Stimulated activated CD4-positive, alpha-beta T cell treated with anti-CD3 and anti-CD28 coated beads, Interleukin-12 subunit alpha, Interleukin-12 subunit beta, amount 100 ng/mL, for 24 hours (primary cell): ENCODE data around the gene CEACAM18.
"Not testable (repeated sequence)": the region's sequence is repeated elsewhere in the genome, so short reads cannot be mapped to it uniquely, and the experiment has no call there.

Experiments used
- DNase-seq, 2 experiments: peaks; one replicate each; pipeline ENCODE4 v3.0.0-alpha.2; 2020; ENCODE audit warnings: low read depth in 2 of 2

The CEACAM18 gene

GRCh38 chr19:51461723-51462161 is 16.6 kb upstream of the CEACAM18 start:
- no peak for DNase-seq

- no peak for DNase-seq
These were observed 16.1 kb upstream of the CEACAM18 start for GRCh38 chr19:51462276-51462675.

GRCh38 chr19:51462681-51463080 is 15.7 kb upstream of the CEACAM18 start:
- no peak for DNase-seq

- DNase-seq, result not testable (repeated sequence)
These were observed 14.3 kb upstream of the CEACAM18 start for GRCh38 chr19:51463976-51464581.

GRCh38 chr19:51466723-51467122 is 11.6 kb upstream of the CEACAM18 start:
- no peak for DNase-seq

- no peak for DNase-seq
These were observed 10.3 kb upstream of the CEACAM18 start for GRCh38 chr19:51467864-51468544.

GRCh38 chr19:51468545-51468920 is 9.8 kb upstream of the CEACAM18 start:
- no peak for DNase-seq

GRCh38 chr19:51469162-51469561 is 9.2 kb upstream of the CEACAM18 start:
- DNase-seq, result no peak

GRCh38 chr19:51469629-51470028 is 8.7 kb upstream of the CEACAM18 start:
- DNase-seq, result no peak

- DNase-seq, result no peak
These were observed 7.4 kb upstream of the CEACAM18 start for GRCh38 chr19:51470966-51471365.

- DNase-seq, result no peak
These were observed 6.8 kb upstream of the CEACAM18 start for GRCh38 chr19:51471527-51471926.

- no peak for DNase-seq
These were observed 5.7 kb upstream of the CEACAM18 start for GRCh38 chr19:51472607-51473006.

- DNase-seq, result peak; percentile 72 to 90
These were observed 5.2 kb upstream of the CEACAM18 start for GRCh38 chr19:51473009-51473707.

- no peak for DNase-seq
These were observed 2.2 kb upstream of the CEACAM18 start for GRCh38 chr19:51476164-51476563.

- no peak for DNase-seq
These were observed 995 bp upstream of the CEACAM18 start for GRCh38 chr19:51477344-51477743.

- peak in 1 of 2 experiments; percentile 10 for DNase-seq
These were observed 1.4 kb downstream of the CEACAM18 start for GRCh38 chr19:51479531-51480331.

GRCh38 chr19:51480590-51480989 is 2.3 kb downstream of the CEACAM18 start:
- peak in 1 of 2 experiments; percentile 11 for DNase-seq

- DNase-seq, result no peak
These were observed 7.8 kb downstream of the CEACAM18 start for GRCh38 chr19:51485960-51486660.

- DNase-seq, result no peak
These were observed 10.2 kb downstream of the CEACAM18 start for GRCh38 chr19:51488491-51488890.

- no peak for DNase-seq
These were observed 10.8 kb downstream of the CEACAM18 start for GRCh38 chr19:51489113-51489512.

- DNase-seq, result no peak
These were observed 12.3 kb downstream of the CEACAM18 start for GRCh38 chr19:51490676-51491075.
